GM19324 (cell line): ENCODE data around the gene PRRT1B.

ENCODE experiments used
- ATAC-seq: cut with Tn5 transposase; IDR thresholded peaks from one replicate; pipeline ENCODE4 v1.9.1; 2021; ENCODE audit warnings: mild to moderate bottlenecking, moderate library complexity; ENCODE audit not compliant: unreplicated experiment, low FRiP score

PRRT1B gene

DNA sequence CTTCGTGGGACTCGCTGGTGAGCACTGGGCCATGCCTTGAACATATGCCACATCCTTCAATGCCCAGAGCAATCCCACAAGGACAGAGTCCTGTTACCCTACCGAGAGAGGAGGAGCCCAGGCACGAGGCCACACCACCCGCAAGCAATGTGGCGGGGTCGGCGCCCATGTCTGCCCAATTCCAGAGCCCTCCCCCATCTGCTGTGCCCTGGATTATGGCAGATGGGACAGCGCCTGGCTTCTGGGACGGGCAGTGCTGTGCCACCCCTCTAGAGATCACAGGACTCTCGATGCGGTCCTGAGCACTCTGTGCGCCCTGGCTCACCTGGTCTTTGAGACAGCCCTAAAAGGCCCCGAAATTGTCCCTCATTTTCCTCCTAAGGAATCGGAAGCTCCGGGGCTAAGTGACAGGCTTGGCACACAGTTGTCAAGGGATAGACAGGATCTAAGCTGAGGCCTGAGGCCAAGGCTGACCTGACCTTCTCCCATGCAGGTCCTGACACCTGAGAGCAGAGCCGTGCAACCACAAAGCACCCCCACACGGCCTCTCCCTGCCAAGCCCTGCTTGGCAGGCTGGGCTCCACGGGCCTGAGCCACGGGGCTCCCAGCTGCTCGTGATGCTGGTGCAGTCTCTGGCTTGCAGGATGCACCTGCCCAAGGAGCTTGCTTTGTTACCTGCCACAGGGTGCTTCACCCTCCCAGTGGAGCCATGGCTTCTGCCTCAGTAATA lies 48.8 kb downstream of the PRRT1B start:
- ATAC-seq = no peak

DNA sequence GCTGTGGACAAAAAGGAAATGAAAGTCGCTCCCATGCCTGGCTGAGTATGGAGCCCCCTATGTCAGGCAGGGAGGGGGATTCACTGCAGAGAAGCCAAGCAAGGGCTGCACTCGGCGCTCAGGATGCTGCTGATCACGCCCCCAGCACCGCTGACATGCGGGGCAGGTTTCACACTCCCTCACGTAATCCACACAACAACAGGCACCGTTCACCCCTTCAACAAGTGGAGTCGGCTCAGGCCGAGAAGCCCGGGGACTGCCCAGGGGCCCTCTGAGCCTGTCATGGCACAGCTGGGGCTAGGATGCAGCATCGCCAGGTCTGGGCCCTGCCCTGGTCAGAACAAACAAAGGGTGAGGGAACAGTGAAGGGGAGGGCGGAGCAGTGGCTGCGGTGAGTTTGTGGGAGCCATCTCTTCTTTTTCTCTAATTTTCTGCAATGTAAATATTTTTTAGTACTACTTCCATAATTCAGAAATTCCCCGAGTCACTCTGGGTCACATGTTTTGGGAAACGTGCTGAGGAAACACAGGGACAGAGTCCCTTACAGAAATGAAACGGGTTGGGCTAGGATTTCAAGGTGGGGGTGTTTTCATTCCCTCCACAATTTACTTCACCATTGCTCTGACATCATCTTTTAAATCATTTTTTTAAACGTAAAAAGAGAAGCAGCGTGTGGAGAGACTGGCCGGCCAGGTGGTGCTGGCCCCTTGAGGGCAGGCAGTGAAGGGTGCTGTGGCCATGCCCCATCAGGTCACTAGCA lies 49.8 kb downstream of the PRRT1B start:
- ATAC-seq = no peak

DNA sequence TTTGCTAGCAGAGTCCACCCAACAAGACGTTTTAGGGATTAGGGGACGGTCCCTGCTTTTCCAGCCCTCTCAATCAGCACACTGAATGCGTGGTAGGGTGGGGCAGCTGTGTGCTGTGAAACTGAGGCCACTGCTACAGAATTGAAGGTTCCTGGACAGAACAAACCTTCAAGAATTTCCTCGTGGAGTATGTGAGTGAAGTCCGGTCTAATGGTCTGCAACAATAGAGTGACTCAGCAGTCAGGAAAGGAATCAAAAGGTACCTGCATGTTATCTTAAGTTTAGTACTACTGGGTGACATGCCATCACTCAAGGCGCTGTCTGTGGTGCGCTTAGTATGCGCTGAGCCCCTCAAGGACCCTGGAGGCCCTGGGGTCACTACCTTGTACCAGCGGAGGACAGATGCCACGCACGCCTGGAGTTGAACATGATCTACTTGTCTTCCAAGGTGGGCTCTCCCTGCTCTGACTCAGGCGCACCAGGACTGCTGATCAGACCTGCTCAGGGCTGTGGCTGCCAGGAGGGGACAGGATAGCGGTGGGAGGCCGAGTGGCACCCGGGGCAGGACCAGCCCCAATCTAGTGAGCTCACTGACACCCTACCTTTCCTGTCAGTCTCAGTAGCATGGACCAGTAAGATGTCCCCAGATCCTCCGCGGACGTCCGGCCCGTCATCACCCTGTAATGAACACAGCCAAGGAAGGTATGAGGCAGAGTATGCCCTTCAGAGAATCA lies 50.5 kb downstream of the PRRT1B start:
- ATAC-seq = no peak

DNA sequence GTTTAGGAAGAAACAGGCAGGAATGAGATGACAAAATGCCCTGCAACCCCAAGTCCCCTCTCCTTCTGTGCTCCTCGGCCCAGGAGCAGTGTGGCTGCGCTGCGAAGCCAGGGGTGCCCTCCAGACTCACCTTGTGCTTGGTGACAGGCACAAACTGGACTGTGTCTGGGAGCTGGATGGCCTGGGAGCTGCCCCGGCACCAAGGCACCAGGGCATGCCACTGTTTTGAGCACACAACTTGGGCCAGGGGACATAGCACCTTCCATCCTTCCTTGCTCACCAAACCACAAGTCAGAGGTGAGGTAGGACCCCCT lies 51.1 kb downstream of the PRRT1B start:
- ATAC-seq = no peak

DNA sequence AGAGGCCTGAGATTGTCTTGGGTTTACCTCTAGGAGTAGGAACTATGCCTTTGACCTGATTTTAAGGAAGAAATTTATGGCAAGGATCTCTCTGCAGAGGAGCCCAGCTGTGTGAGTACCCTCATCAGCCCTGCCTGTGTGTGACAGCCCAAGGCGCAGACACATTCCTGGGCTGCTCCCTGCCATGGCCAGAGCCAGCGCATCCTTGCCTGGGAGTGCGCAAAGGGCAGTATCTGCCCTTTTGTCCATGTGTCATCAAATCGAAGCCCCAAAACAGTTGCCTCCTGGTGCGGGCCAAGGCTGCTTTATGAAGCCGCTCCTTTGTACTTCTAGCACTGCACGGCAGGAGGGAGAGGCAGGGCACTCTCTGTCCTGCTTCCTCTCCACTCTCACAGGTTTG lies 51.9 kb downstream of the PRRT1B start:
- no peak for ATAC-seq

DNA sequence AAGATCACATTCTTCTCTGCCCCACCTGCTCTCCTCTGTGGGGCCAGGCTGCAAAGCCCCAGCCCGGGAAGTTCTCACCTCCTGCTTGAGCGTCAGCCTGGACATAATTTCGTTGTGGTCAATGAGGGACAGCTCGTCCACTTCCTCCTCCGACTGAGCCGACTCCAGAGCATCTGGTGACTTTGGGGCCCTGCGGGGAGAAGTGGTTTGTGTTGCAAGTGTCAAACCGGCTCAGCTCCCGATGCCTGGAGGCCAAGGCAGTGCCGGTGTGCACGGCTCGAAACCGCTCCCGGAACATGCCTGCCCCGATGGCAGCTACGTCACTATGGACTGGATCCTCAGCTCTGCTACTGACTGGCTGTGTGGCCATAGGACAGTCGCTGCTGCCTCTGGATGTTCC lies 52.8 kb downstream of the PRRT1B start:
- ATAC-seq = no peak

DNA sequence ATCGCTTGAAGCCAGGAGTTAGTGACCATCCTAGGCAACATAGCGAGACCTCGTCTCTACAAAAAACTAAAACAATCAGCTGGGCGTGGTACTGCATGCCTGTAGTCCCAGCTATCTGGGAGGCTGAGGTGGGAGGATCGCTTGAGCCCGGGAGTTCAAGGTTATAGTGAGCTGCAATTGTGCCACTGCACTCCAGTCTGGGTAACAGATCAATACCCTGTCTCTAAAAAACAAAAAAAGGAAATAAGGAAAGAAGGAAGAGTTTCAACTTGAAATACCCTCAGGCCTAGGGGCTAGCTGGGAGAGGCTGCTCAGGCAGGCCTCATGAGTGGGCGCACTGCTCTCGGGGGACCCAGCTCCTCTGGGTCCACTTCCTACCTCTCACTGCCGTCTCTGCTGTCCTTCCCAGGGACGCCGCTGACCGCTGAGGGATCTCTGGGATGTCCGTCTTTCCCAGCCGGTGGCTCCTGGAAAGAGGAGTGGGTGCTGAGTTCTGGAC lies 56.4 kb downstream of the PRRT1B start:
- ATAC-seq = no peak

DNA sequence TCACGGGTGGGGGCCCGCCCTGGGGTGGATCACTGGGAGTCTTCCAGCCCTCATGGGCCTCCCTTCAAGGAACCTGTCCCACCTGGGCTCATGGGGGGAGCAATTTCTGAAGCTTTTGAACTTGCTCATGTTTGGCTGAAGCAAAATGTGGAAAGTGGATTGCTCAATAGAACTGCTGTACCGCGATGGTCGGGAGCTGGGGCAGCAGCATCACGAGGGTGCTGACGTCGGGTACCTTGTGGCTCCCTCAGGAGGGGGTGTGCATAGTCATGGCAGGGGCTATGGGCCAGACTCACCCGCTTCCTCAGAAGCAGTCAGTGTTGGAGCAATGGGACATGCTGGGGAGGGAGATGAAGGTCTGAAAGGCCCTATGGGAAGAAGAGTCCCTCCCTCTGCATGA lies 57.9 kb downstream of the PRRT1B start:
- no peak for ATAC-seq

DNA sequence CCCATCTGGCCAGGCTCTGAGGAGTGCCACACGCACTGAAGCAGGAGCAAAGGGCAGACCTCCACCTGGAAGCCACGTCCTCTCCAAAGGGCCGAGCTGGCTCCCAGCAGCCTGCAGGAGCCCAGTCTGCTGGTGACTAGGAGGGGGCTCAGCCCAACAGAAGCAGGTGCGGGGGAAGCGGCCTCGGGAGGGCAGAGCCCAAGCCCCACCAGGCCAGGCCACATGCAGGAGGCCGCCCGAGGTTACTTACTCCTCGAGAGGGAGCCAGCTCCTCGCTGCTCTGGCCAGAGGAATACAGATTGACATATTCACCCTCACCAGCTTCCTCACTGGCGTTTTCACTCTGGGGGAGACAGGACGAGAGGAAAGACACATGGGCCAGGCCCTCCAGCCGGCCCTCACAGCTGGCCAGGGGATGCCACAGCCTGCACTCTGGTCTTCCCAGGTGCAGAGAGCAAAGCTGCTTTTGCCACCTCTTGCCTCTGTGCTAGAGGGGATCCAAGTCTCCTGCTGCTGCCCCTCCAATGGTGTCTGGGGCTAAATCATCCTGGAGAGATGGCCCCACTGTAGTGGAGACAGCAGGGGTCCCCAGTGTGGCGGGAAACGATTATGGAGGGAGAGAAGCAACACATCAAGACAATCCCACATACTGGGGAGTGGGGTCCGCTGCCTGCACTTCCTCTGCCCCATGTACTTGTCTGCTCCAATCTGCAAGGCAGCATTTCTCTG lies 58.6 kb downstream of the PRRT1B start:
- ATAC-seq = no peak

DNA sequence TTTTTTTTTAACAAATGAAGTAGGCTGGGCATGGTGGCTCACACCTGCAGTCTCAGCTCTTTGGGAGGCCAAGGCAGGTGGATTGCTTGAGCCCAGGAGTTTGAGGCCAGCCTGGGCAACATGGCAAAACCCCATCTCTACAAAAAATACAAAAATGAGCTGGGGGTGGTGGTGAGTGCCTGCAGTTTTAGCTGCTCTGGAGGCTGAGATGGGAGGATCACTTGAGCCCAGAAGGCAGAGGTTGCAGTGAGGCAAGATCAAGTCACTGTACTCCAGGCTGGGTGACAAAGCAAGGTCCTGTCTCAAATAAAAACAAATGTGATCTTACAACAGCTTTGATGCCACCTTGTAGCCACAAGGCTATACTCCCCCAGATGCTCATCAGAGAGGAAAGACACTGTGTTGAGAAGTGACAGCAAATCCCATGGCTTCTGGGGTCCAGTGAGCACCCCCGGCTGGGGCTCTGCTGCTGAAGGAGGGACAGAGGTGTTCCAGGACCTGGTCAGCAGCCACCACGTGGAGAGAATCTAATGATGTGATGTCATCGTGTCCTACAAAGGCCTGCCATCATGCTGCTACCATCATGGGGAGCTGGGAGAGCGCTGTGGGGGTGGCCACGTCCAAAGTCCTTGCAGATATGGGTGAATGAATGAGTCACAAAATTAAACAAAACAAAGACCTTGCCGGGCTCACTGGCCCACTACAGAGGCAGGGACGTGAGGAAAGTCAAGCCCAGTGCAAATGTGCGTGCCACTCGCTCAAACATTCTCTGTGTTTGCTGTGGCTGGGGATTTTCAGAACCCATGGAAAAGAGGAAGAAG lies 60.7 kb downstream of the PRRT1B start:
- no peak for ATAC-seq

DNA sequence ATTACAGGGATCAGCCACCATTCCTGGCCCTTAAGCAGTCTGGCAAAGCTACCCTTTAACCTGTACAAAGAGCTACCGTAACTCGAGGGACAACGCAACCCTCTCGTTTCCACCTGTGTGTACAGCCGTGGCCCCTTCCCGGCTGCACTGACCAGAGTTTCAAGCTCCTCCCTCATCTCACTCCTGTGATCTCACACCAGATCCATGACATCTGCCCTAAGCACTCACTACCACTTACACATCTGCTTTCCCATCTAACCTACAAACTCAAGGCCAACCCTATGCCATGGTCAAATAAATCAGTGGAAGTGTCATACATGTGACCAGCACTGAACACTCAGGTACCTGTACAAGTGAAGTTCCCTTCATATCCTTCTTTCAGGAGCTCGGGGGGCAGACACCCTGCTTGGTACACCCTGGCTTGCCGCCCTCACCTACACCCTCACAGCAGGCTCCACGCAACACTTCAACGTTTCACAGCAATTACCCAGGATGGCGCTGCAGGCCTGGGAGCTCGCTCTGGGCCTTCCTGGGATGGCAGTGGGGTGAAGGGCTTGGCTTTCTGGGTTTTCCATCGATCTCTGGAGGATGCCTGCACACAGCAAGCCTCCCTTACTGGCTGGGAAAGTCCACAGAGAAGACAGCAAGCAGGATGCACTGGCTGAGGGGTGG lies 61.7 kb downstream of the PRRT1B start:
- ATAC-seq = no peak

DNA sequence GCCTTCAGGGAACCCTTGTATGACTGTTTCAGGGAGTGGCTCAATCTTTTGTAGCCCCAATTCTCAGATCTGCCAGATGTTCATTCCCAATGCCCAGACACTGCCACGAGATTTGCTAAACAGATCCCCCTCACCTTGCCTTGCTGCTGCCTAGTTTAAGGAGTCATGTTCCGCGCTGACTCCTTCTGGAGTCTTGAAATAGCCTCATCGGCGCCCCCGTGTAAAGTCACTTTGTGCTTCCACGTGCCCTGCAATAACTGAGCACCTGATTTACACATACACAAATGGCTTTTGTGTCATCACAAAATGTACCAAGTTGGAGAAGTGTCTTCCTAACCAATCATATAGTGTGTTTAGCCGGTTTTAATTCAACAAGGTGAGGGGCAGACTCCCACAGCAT lies 62.3 kb downstream of the PRRT1B start:
- no peak for ATAC-seq

DNA sequence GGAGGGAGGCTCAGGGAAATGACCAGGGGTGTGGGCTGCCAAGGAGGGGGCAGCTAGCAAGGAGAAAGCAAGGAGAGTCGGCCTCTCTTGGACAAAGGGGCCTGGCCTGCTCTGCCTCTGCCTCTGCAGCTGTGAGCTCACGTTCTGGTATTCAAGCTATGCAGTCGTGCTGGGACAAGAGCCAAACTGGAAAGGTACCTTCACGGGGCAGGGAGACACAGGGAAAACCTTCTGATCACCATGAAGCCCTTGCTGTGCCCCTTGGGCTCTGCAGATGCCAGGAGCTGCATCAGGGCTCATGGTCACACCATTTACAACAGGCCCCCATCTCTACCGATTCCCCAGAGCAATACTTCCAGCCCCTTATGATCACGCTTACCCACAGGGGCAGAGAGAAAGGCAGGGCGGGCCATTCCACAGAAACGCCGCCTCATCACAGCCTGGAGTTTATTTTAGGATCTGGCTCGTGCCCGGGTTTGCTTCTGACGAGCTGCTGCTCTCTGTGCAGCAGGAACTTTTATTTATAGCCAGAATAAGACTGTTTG lies 63.2 kb downstream of the PRRT1B start:
- ATAC-seq = no peak
